HepG2 (cell line): ENCODE measurements around the gene MICB. TPM values are rescaled to one million over a fixed set of nuclear protein-coding genes. Genes with fewer than 3 reads are reported as not detected.

ENCODE experiments used
- ATF4 ChIP-seq, 2 experiments: fragments of 450-650 bp in 1 of 2; sonication (generic) in 1 of 2; formaldehyde crosslinking; IDR thresholded peaks; 2 replicates each; pipeline versions ENCODE4 v1.5.0 to v1.8.0; 2020 to 2022; ENCODE audit warnings: mild to moderate bottlenecking in 1 of 2, missing genetic modification reagents in 1 of 2
- CEBPB ChIP-seq: IDR thresholded peaks from 2 replicates; pipeline ENCODE4 v1.6.1; 2011; ENCODE audit warnings: low read depth, low read length, improper control_type of control experiment, borderline replicate concordance
- FOXA1 ChIP-seq, 2 experiments: fragments of 450-650 bp in 1 of 2; sonication (generic) in 1 of 2; formaldehyde crosslinking in 1 of 2; IDR thresholded peaks; 2 replicates each; pipeline versions ENCODE4 v1.4.0 to v1.6.1; 2016 to 2020; ENCODE audit warnings: missing genetic modification reagents in 1 of 2
- HOXA3 ChIP-seq: sonication (generic); formaldehyde crosslinking; IDR thresholded peaks from 2 replicates; pipeline ENCODE4 v1.5.0; 2020; ENCODE audit warnings: missing genetic modification reagents
- MAZ ChIP-seq, 2 experiments: sonication (generic) in 1 of 2; formaldehyde crosslinking in 1 of 2; IDR thresholded peaks; 2 replicates each; pipeline versions ENCODE4 v1.5.0 to v1.6.1; 2012 to 2020; ENCODE audit warnings: low read depth in 2 of 2, mild to moderate bottlenecking in 2 of 2, borderline replicate concordance in 1 of 2, improper control_type of control experiment in 1 of 2, low read length in 1 of 2, missing genetic modification reagents in 1 of 2, moderate library complexity in 1 of 2
- MEIS2 ChIP-seq: sonication (generic); formaldehyde crosslinking; IDR thresholded peaks from 2 replicates; pipeline ENCODE4 v1.9.0; 2021; ENCODE audit warnings: mild to moderate bottlenecking, missing genetic modification reagents
- MYNN ChIP-seq: sonication (generic); formaldehyde crosslinking; IDR thresholded peaks from 2 replicates; pipeline ENCODE4 v1.4.0; 2020; ENCODE audit warnings: mild to moderate bottlenecking, low read depth, missing genetic modification reagents
- NBN ChIP-seq: fragments of 450-650 bp; conservative IDR thresholded peaks from 2 replicates; pipeline ENCODE4 v1.6.1; 2017
- PAF1 ChIP-seq: IDR thresholded peaks from 2 replicates; pipeline ENCODE4 v1.6.1; 2016; ENCODE audit warnings: missing genetic modification reagents, missing compliant biosample characterization
- POLR2AphosphoS5 ChIP-seq: IDR thresholded peaks from 2 replicates; pipeline ENCODE4 v1.6.1; 2012; ENCODE audit warnings: low read depth, low read length
- PRPF4 ChIP-seq: fragments of 200-400 bp; formaldehyde crosslinking; IDR thresholded peaks from 2 replicates; pipeline ENCODE4 v1.6.1; 2016; ENCODE audit warnings: low read length, low read depth; ENCODE audit not compliant: poor library complexity, severe bottlenecking
- RELA ChIP-seq: sonication (generic); formaldehyde crosslinking; IDR thresholded peaks from 2 replicates; pipeline ENCODE4 v1.4.0; 2020; ENCODE audit warnings: missing genetic modification reagents
- SRF ChIP-seq: IDR thresholded peaks from 2 replicates; pipeline ENCODE4 v1.6.1; 2011; ENCODE audit warnings: mild to moderate bottlenecking, low read depth, low read length, moderate library complexity
- TAF15 ChIP-seq: fragments of 200-400 bp; formaldehyde crosslinking; IDR thresholded peaks from one replicate; pipeline ENCODE4 v1.6.1; 2018; ENCODE audit warnings: mild to moderate bottlenecking, low read depth, low read length; ENCODE audit not compliant: poor library complexity, severe bottlenecking
- TBX2 ChIP-seq: sonication (generic); formaldehyde crosslinking; IDR thresholded peaks from 2 replicates; pipeline ENCODE4 v1.5.0; 2020; ENCODE audit warnings: missing genetic modification reagents, mild to moderate bottlenecking, borderline replicate concordance
- ZFP36L1 ChIP-seq: sonication (generic); formaldehyde crosslinking; IDR thresholded peaks from 2 replicates; pipeline ENCODE4 v1.8.0; 2022; ENCODE audit warnings: mild to moderate bottlenecking, missing genetic modification reagents, moderate library complexity
- ZNF124 ChIP-seq: sonication (generic); formaldehyde crosslinking; IDR thresholded peaks from 2 replicates; pipeline ENCODE4 v1.4.0; 2020; ENCODE audit warnings: missing genetic modification reagents
- ZNF333 ChIP-seq: sonication (generic); formaldehyde crosslinking; IDR thresholded peaks from 2 replicates; pipeline ENCODE4 v1.4.0; 2020; ENCODE audit warnings: mild to moderate bottlenecking, missing genetic modification reagents, borderline replicate concordance
- ZNF33B ChIP-seq: sonication (generic); formaldehyde crosslinking; IDR thresholded peaks from 2 replicates; pipeline ENCODE4 v1.5.1; 2020; ENCODE audit warnings: mild to moderate bottlenecking, missing genetic modification reagents
- ZNF503 ChIP-seq: sonication (generic); formaldehyde crosslinking; IDR thresholded peaks from 2 replicates; pipeline ENCODE4 v1.4.0; 2020; ENCODE audit warnings: missing genetic modification reagents
- ZNF740 ChIP-seq: sonication (generic); formaldehyde crosslinking; IDR thresholded peaks from 2 replicates; pipeline ENCODE4 v1.4.0; 2020; ENCODE audit warnings: missing genetic modification reagents
- ZNF770 ChIP-seq: sonication (generic); formaldehyde crosslinking; IDR thresholded peaks from 2 replicates; pipeline ENCODE4 v1.5.0; 2020; ENCODE audit warnings: mild to moderate bottlenecking, missing genetic modification reagents
- ZNF83 ChIP-seq: sonication (generic); formaldehyde crosslinking; IDR thresholded peaks from 2 replicates; pipeline ENCODE4 v1.4.0; 2020; ENCODE audit warnings: missing genetic modification reagents, mild to moderate bottlenecking, borderline replicate concordance
- polyA plus RNA-seq, 8 experiments: library from polyadenylated mRNA; depleted of rRNA in 3 of 8; stranded (reverse) in 7 of 8; unstranded in 1 of 8; fragments of >200 nt; fragmentation: Illumina TruSeq in 4 of 8; extraction: Trizol in 4 of 8; gene quantifications; 2 replicates each; pipeline versions ENCODE4 v1.2.1 to v1.2.3, GENCODE V29; 2011 to 2016; ENCODE audit warnings: low read depth in 4 of 8, missing spikeins in 1 of 8, mixed read lengths in 1 of 8; ENCODE audit not compliant: insufficient read depth in 1 of 8
- total RNA-seq, 5 experiments: library from RNA; depleted of rRNA; stranded (reverse); fragments of >200 nt; fragmentation: Illumina TruSeq; extraction: Trizol; gene quantifications; 2 replicates each; pipeline ENCODE4 v1.2.3, GENCODE V29; 2016; ENCODE audit warnings: low read depth in 1 of 5

MICB gene
- total and polyA plus RNA-seq, 2 of the 13 experiments (the other 11 are each of a cell fraction or from before 2014, with no cell fraction given): 12.5 to 12.8 TPM

- TF ChIP-seq FOXA1 (IDR thresholded peaks at IDR 0.05) (no peak), FOXA1 (CRISPR knock-in tag; IDR thresholded peaks at IDR 0.05) (peak; percentile 55), ZNF770 (CRISPR knock-in tag) (0 out of 2 replicates have a peak, but pooled peaks have one; percentile 15), ZFP36L1 (CRISPR knock-in tag) (peak; percentile 67; the same call in 1 of the 2 replicates), SRF (no peak), ZNF740 (CRISPR knock-in tag) (0 out of 2 replicates have a peak, but pooled peaks have one; percentile 10), HOXA3 (CRISPR knock-in tag) (no peak), ZNF503 (CRISPR knock-in tag) (no peak), TBX2 (CRISPR knock-in tag) (0 out of 2 replicates have a peak, but pooled peaks have one; percentile 46), ZNF124 (0 out of 2 replicates have a peak, but pooled peaks have one; percentile 36), ATF4 (CRISPR knock-in tag; IDR thresholded peaks at IDR 0.05) (0 out of 4 replicates have a peak, but pooled peaks of 1 of the 2 experiments have one; percentile 14), ZNF333 (CRISPR knock-in tag) (no peak), POLR2AphosphoS5 (peak; percentile 30), MAZ (IDR thresholded peaks at IDR 0.05; ENCODE audit: borderline replicate concordance, low read depth, low read length) (no peak), MAZ (CRISPR knock-in tag; IDR thresholded peaks at IDR 0.05; ENCODE audit: low read depth) (0 out of 2 replicates have a peak, but pooled peaks have one; percentile 65), RELA (no peak), CEBPB (0 out of 2 replicates have a peak, but pooled peaks have one; percentile 41), ZNF83 (0 out of 2 replicates have a peak, but pooled peaks have one; percentile 63), PRPF4 (peak; percentile 59), PAF1 (CRISPR knock-in tag) (peak; percentile 70; the same call in 1 of the 2 replicates), MEIS2 (no peak), TAF15 (no peak), NBN (no peak), MYNN (CRISPR knock-in tag) (no peak), ZNF33B (CRISPR knock-in tag) (0 out of 2 replicates have a peak, but pooled peaks have one; percentile 59)
These were observed 43.2 kb downstream of the MICB start (continued) for GRCh38 chr6:31541059-31541657.
